HG02885 (cell line): ENCODE data around the gene PDZD2.
A peak's percentile ranks its signal among the peaks of the same experiment; 100 is the strongest.
"Not testable (repeated sequence)": the region's sequence is repeated elsewhere in the genome, so short reads cannot be mapped to it uniquely, and the experiment has no call there.

ENCODE experiments used
- ATAC-seq: cut with Tn5 transposase; IDR thresholded peaks from one replicate; pipeline ENCODE4 v1.9.1; 2021; ENCODE audit warnings: mild to moderate bottlenecking; ENCODE audit not compliant: unreplicated experiment, poor library complexity

PDZD2 gene

DNA sequence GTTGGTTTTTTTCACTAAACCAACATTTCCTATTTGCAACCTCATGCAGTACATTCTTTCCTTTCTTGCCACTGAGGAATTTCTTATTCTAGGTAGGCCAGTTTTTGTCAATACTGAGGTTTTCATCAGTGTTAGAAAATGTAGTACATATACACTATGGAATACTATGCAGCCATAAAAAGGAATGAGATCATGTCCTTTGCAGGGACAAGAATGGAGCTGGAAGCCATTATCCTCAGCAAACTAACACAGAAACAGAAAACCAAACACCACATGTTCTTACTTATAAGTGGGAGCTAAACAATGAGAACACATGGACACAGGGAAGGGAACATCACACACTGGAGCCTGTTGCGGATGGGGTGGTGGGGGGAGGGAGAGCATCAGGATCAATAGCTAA is 441.6 kb downstream of the PDZD2 start:
- ATAC-seq: not testable (repeated sequence)

- no peak for ATAC-seq
These were observed 443.8 kb downstream of the PDZD2 start for GRCh38 chr5:32082701-32083100.

DNA sequence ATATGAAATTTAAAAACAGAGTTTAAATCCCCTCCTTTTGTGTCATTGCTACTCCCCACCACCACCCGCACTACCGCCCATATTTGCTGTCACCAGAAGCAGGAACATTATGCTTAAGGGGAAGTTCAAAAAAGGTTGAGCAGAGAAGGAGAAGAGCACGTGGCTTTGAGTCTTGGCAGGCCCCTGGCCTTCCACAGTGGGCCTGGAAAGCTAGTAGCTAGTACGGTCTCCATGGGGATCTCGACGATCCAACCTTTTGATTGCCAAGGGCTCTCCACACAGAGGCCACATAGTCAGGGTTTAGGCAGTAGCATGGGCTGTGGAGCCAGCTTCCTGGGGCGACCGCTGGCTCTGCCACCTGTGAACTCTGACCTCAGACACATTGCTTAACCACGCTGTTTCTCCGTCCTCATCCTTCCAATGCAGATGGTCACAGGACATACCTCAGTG is 445.1 kb downstream of the PDZD2 start:
- ATAC-seq: no peak

GRCh38 chr5:32087086-32088082 is 448.5 kb downstream of the PDZD2 start:
- no peak for ATAC-seq

DNA sequence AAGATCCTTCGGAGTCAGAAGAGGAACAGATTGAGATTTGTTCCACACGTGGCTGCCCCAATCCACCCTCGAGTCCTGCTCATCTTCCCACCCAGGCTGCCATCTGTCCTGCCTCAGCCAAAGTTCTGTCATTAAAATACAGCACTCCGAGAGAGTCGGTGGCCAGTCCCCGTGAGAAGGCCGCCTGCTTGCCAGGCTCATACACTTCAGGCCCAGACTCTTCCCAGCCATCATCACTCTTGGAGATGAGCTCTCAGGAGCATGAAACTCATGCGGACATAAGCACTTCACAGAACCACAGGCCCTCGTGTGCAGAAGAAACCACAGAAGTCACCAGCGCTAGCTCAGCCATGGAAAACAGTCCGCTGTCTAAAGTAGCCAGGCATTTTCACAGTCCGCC is 449.3 kb downstream of the PDZD2 start:
- no peak for ATAC-seq

GRCh38 chr5:32089146-32090000 is 450.4 kb downstream of the PDZD2 start:
- ATAC-seq: no peak

GRCh38 chr5:32090026-32090754 is 451.3 kb downstream of the PDZD2 start:
- no peak for ATAC-seq

- ATAC-seq: no peak
These were observed 451.8 kb downstream of the PDZD2 start for GRCh38 chr5:32090755-32091128.

DNA sequence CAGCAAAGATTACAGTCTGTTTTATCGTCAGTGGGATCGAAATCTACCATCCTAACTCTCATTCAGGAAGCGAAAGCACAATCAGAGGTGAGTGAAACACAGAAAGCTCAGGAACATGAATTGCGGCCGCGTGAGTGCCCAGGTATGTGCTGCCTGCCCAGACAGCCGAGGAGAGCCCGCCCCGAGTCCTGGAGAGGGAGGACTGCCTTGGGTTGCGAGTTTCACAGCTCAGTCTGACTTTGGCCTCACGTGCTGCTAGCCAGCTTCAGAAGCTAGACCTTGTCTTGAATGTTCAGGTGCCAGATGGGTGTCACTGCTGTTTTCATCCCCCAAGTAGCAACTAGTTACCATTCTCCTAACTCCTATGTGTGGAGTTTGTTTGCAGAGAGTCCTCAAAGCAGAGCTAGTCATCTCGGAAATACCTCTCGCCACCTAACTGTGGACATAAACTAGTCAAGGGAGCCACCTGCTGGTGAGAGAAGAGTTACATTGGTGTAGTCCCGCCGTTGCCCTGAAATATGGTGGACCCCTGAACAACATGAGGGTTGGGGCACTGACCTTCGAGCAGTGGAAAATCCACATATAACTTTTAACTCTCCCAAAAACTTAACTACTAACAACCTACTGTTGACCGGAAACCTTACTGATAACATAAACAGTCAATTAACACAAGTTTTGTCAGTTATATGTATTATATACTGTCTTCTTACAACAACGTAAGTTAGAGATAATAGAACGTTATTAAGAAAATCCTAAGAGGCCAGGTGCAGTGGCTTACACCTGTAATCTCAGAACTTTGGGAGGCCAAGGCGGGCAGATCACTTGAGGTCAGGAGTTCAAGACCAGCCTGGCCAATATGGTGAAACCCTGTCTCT is 454.2 kb downstream of the PDZD2 start:
- peak; percentile 96 for ATAC-seq

DNA sequence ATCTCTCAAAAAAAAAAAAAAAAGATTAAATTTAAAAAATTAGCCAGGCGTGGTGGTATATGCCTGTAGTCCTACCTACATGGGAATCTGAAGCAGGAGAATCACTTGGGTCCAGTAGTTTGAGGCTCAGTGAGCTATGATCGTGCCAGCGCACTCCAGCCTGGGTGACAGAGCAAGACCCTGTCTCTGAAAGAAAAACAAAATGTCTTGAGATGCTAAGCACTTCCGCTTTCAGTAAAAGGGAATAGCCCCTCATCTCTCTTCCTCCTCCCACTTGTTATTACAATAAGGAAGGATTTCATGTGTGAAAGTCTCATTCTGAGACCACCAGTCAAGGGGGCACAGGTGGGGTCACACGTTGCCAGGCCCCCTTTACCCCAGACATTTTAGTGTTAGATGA is 455.8 kb downstream of the PDZD2 start:
- no peak for ATAC-seq

DNA sequence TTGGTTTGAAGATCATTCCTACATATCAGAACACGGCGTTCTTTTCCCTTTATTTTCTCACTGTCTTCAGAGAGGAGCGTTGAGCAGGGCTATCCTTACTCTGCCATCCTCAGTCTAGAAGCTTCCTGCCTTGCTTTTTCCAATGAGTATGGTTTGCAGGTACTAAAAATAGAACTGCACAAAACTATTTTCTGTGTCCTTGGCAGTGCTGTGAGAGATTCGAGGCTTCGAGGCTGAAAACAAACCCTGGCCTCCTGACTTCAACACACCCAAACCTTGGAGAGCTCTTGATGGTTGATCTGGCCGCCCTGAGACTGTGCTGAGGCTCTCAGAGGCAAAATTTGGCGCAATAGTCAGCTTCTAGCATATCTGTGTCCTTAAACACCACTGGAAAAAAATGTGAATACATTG is 456.3 kb downstream of the PDZD2 start:
- no peak for ATAC-seq

DNA sequence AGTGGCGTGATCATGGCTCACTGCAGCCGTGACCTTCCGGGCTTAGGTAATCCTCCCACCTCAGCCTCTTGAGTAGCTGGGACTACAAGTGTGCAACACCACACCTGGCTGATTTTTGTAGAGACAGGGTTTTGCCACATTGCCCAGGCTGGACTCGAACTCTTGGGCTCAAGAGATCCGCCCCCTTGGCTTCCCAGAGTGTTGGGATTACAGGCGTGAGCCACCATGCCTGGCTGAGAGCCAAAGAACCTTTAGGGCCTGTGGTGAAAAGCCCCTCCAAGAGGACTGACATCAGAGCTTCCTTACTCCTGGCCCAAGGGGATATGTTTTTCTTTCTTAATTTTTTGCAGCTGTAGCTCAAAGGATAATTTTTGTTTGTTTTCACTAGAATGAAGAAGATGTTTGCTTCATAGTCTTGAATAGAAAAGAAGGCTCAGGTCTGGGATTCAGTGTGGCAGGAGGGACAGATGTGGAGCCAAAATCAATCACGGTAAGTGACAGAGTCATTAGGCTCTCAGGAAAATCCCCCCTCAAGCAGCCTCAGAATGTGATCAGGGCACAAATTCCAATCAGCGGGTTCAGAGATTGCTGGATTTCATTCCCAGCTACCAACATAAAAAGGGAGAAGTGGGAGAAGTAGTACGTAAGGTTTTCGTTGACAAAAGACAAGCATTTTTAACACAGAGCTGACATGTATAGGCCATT is 458.1 kb downstream of the PDZD2 start:
- no peak for ATAC-seq

GRCh38 chr5:32098291-32098690 is 459.4 kb downstream of the PDZD2 start:
- ATAC-seq: no peak

- ATAC-seq: no peak
These were observed 460.0 kb downstream of the PDZD2 start for GRCh38 chr5:32098890-32099310.

- no peak for ATAC-seq
These were observed 460.6 kb downstream of the PDZD2 start for GRCh38 chr5:32099486-32100035.

- no peak for ATAC-seq
These were observed 461.3 kb downstream of the PDZD2 start for GRCh38 chr5:32100230-32100629.

DNA sequence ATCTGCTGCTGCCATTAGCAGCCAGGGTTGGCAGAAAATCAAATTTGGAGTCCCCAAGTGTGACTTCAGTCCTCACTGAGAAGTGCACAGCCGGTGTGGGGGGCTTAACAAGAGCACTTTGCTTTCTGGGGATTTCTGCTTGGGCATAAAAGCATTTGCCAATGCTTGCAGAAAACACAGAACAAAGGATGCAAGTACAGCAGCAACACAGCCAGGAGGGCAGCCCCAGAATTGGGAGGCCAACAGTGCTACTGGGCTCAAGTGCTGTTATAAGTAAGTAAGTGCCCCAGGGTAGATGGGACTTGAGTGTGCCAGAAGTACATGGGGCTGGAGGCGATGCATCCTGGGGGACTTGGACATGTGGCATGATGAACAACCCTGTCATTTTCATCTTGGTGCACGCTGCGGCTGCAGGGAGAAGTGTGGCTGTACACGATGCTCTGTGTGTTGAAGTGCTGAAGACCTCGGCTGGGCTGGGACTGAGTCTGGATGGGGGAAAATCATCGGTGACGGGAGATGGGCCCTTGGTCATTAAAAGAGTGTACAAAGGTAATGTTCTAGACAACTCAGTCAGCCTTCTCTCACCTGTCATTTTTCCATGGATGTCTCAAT is 461.9 kb downstream of the PDZD2 start:
- no peak for ATAC-seq
